Endothelial cell of umbilical vein (primary cell): ENCODE measurements around the gene FAM13C. TPM values are rescaled to one million over a fixed set of nuclear protein-coding genes. Genes with fewer than 3 reads are reported as not detected.

ENCODE experiments used
- BruUV-seq: library from RNA; stranded (reverse); fragments of 400-500 nt; replicated peaks from 2 replicates; lab custom pipeline; 2021; lab: Mats Ljungman, UMichigan
- CTCF ChIA-PET: fragments of 300-600, 350-600 bp; sonication (Branson Sonifier 250); formaldehyde crosslinking; loops from one replicate; lab custom pipeline; 2021; ENCODE audit warnings: antibody characterized with exemption, inconsistent platforms; lab: Charles Lee
- POLR2A ChIA-PET: fragments of 300-600, 350-600 bp; sonication (Branson Sonifier 250); formaldehyde crosslinking; loops from one replicate; lab custom pipeline; 2021; ENCODE audit warnings: antibody characterized with exemption, inconsistent platforms; lab: Charles Lee
- DNase-seq: peaks from one replicate; pipeline ENCODE4 v3.0.0-alpha.2; 2011; ENCODE audit warnings: low read depth, low spot score
- FAIRE-seq: peaks from 2 replicates; lab custom pipeline; 2011; peaks lifted over from hg19 to GRCh38; lab: Jason Lieb, UNC
- H2AFZ ChIP-seq: 2 replicates; pipeline ENCODE4 v1.6.0; 2012; ENCODE audit warnings: low read depth, low read length, control low read depth, inconsistent platforms
- H3K27ac ChIP-seq: 2 replicates; pipeline ENCODE4 v1.5.1; 2011; ENCODE audit warnings: low read depth, mild to moderate bottlenecking, control low read depth, low read length, moderate library complexity; ENCODE audit not compliant: insufficient read depth
- H3K27me3 ChIP-seq, 2 experiments: 2 replicates each; pipeline versions ENCODE4 v1.6.0 to v1.6.1; 2011; ENCODE audit warnings: low read length in 2 of 2, mixed read lengths in 1 of 2; ENCODE audit not compliant: control insufficient read depth in 2 of 2, insufficient read depth in 2 of 2
- H3K36me3 ChIP-seq, 2 experiments: 2 replicates in 1 of 2; 3 replicates in 1 of 2; pipeline ENCODE4 v1.5.1; 2011; ENCODE audit warnings: low read length in 2 of 2, mild to moderate bottlenecking in 1 of 2, moderate library complexity in 1 of 2; ENCODE audit not compliant: control insufficient read depth in 2 of 2, insufficient read depth in 2 of 2; ENCODE audit errors: extremely low read depth in 1 of 2
- H3K4me1 ChIP-seq: 3 replicates; pipeline ENCODE4 v1.5.1; 2011; ENCODE audit warnings: mild to moderate bottlenecking, low read length; ENCODE audit not compliant: control insufficient read depth, insufficient read depth; ENCODE audit errors: extremely low read depth
- H3K4me2 ChIP-seq: 2 replicates; pipeline ENCODE4 v1.6.1; 2011; ENCODE audit warnings: low read length, control low read depth, mixed read lengths; ENCODE audit not compliant: insufficient read depth
- H3K4me3 ChIP-seq, 3 experiments: fragments of 200-600 bp in 1 of 3; sonication (generic), shearing (Covaris generic) in 1 of 3; replicated peaks in 1 of 3; 2 replicates each; pipeline ENCODE4 v1.5.1; 2011 to 2016; ENCODE audit warnings: control low read depth in 3 of 3, low read length in 3 of 3, mild to moderate bottlenecking in 2 of 3, inconsistent platforms in 1 of 3, low read depth in 1 of 3, moderate library complexity in 1 of 3; ENCODE audit not compliant: insufficient read depth in 1 of 3
- H3K79me2 ChIP-seq: 2 replicates; pipeline ENCODE4 v1.6.0; 2012; ENCODE audit warnings: low read length, inconsistent platforms; ENCODE audit not compliant: control insufficient read depth, insufficient read depth
- H3K9ac ChIP-seq: replicated peaks from 2 replicates; pipeline ENCODE3; 2011; ENCODE audit warnings: low read length, control low read depth; ENCODE audit not compliant: insufficient read depth; ENCODE audit errors: extremely low read depth
- H3K9me1 ChIP-seq: replicated peaks from 3 replicates; pipeline ENCODE4 v1.6.0; 2011; ENCODE audit warnings: mild to moderate bottlenecking, low read length; ENCODE audit not compliant: control insufficient read depth, insufficient read depth; ENCODE audit errors: extremely low read depth
- H3K9me3 ChIP-seq: replicated peaks from 2 replicates; pipeline ENCODE4 v1.5.1; 2012; ENCODE audit warnings: low read length, inconsistent platforms; ENCODE audit not compliant: control insufficient read depth, insufficient read depth
- H4K20me1 ChIP-seq: replicated peaks from 2 replicates; pipeline ENCODE3; 2011; ENCODE audit warnings: mild to moderate bottlenecking, low read length; ENCODE audit not compliant: control insufficient read depth, insufficient read depth; ENCODE audit errors: extremely low read depth
- EZH2 ChIP-seq: IDR thresholded peaks from 2 replicates; pipeline ENCODE4 v1.6.1; 2012; ENCODE audit warnings: borderline replicate concordance, low read depth, mild to moderate bottlenecking, moderate library complexity, low read length, inconsistent platforms; ENCODE audit not compliant: severe bottlenecking
- FOS ChIP-seq: IDR thresholded peaks from 2 replicates; pipeline ENCODE4 v1.6.1; 2011; ENCODE audit warnings: mild to moderate bottlenecking, low read length, moderate library complexity, borderline replicate concordance; ENCODE audit not compliant: insufficient read depth
- GATA2 ChIP-seq: IDR thresholded peaks from 2 replicates; pipeline ENCODE4 v1.7.0; 2011; ENCODE audit warnings: low read depth, mild to moderate bottlenecking, moderate library complexity, mixed read lengths, low read length; ENCODE audit not compliant: insufficient read length, insufficient read depth
- JUN ChIP-seq: IDR thresholded peaks from 2 replicates; pipeline ENCODE4 v1.6.1; 2011; ENCODE audit warnings: borderline replicate concordance, low read depth; ENCODE audit not compliant: insufficient read length, insufficient read depth
- MYC ChIP-seq: IDR thresholded peaks from one replicate; pipeline ENCODE4 v1.6.1; 2011; ENCODE audit warnings: mild to moderate bottlenecking, low read depth, low read length
- POLR2A ChIP-seq: IDR thresholded peaks from 2 replicates; pipeline ENCODE4 v1.6.1; 2012; ENCODE audit warnings: low read depth, mild to moderate bottlenecking, control low read depth, low read length
- POLR2AphosphoS5 ChIP-seq: IDR thresholded peaks from 2 replicates; pipeline ENCODE4 v1.6.1; 2012; ENCODE audit warnings: low read depth, mild to moderate bottlenecking, control low read depth, low read length, moderate library complexity; ENCODE audit not compliant: insufficient read depth
- dilution Hi-C: fragments of 300-500 bp; cut with MboI; formaldehyde crosslinking; loops from one replicate; pipeline ENCODE4 v1.15.0; 2019; ENCODE audit warnings: low sequenced_read_pairs; ENCODE audit not compliant: extremely low pct_ligation_motif_present
- intact Hi-C: fragments of 100-400 bp; cut with micrococcal nuclease; formaldehyde crosslinking; loops from one replicate; pipeline ENCODE4 v1.10.0; 2022
- polyA plus RNA-seq, 4 experiments: library from polyadenylated mRNA; depleted of rRNA in 3 of 4; stranded (reverse) in 3 of 4; unstranded in 1 of 4; fragments of >200 nt; gene quantifications; 2 replicates each; pipeline versions ENCODE4 v1.2.1 to v1.2.3, GENCODE V29; 2011 to 2012; ENCODE audit warnings: missing spikeins in 1 of 4
- total RNA-seq: library from RNA; stranded (reverse); gene quantifications from 2 replicates; pipeline ENCODE4 v1.2.3, GENCODE V29; 2021
- TF ChIP-seq, protein P1 (sequence below), 2 donors: IDR thresholded peaks; 1 replicate in 1 of 2; 2 replicates in 1 of 2; pipeline ENCODE4 v1.5.1; 2011; ENCODE audit warnings: low read length in 2 of 2, mild to moderate bottlenecking in 2 of 2, moderate library complexity in 2 of 2, control low read depth in 1 of 2, inconsistent platforms in 1 of 2, low read depth in 1 of 2; ENCODE audit not compliant: insufficient read depth in 1 of 2; ENCODE audit errors: extremely low read depth in 1 of 2
- TF ChIP-seq, protein P2 (sequence below): IDR thresholded peaks from 2 replicates; pipeline ENCODE4 v1.6.1; 2011; ENCODE audit not compliant: insufficient read depth, insufficient read length

FAM13C gene
- total and polyA plus RNA-seq, 2 donors (not counting 3 experiments of a cell fraction or from before 2014, with no cell fraction given): 0.03 TPM; not detected in 1

DNA sequence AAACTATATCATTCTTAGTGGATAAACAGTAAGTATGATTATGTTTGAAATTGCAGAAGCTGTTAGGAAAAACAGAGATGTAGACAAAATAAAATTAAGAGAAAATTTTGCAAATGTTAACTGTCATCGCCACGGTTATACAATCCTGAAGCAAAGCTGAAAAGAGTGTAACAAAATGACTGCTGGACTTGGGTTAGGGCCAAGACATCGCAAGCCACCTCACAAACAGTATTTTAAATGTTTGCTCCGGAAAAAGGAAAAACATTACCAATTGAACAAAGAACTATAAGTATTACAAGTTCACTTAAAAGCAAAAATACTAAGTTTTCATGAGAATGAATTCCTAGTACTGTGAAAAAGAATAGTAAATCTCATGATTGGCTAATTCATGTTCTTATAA, 60.0 kb downstream of the FAM13C start:
- Histone ChIP-seq H3K9ac (no peak overlapping the region), H3K9me1 (no peaks in the 10 kb centered on the region), H3K4me1 (no peaks in the 10 kb centered on the region), H3K79me2 (no peaks in the 10 kb centered on the region), H3K36me3 (no peaks in the 10 kb centered on the region), H4K20me1 (no peaks in the 10 kb centered on the region), H3K4me3 (no peak overlapping the region), H3K27ac (no peak overlapping the region), H3K9me3 (no peaks in the 10 kb centered on the region), H3K27me3 (no peaks in the 10 kb centered on the region), H3K4me2 (no peak overlapping the region), H2AFZ (no peak overlapping the region)
- ChIA-PET POLR2A (no interaction called here), CTCF (no interaction called here)
- no peak for FAIRE-seq
- TF ChIP-seq, protein P1, sequence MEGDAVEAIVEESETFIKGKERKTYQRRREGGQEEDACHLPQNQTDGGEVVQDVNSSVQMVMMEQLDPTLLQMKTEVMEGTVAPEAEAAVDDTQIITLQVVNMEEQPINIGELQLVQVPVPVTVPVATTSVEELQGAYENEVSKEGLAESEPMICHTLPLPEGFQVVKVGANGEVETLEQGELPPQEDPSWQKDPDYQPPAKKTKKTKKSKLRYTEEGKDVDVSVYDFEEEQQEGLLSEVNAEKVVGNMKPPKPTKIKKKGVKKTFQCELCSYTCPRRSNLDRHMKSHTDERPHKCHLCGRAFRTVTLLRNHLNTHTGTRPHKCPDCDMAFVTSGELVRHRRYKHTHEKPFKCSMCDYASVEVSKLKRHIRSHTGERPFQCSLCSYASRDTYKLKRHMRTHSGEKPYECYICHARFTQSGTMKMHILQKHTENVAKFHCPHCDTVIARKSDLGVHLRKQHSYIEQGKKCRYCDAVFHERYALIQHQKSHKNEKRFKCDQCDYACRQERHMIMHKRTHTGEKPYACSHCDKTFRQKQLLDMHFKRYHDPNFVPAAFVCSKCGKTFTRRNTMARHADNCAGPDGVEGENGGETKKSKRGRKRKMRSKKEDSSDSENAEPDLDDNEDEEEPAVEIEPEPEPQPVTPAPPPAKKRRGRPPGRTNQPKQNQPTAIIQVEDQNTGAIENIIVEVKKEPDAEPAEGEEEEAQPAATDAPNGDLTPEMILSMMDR (IDR thresholded peaks at IDR 0.05; ENCODE audit: extremely low read depth in 1 of 2, insufficient read depth in 1 of 2, low read depth in 1 of 2, low read length in 2 of 2): no peak
- no peak for TF ChIP-seq POLR2AphosphoS5
- DNase-seq: no peak
- dilution Hi-C loops (no loop called here), intact Hi-C loops (no loop called here)
- BruUV-seq: no TSS peak

DNA sequence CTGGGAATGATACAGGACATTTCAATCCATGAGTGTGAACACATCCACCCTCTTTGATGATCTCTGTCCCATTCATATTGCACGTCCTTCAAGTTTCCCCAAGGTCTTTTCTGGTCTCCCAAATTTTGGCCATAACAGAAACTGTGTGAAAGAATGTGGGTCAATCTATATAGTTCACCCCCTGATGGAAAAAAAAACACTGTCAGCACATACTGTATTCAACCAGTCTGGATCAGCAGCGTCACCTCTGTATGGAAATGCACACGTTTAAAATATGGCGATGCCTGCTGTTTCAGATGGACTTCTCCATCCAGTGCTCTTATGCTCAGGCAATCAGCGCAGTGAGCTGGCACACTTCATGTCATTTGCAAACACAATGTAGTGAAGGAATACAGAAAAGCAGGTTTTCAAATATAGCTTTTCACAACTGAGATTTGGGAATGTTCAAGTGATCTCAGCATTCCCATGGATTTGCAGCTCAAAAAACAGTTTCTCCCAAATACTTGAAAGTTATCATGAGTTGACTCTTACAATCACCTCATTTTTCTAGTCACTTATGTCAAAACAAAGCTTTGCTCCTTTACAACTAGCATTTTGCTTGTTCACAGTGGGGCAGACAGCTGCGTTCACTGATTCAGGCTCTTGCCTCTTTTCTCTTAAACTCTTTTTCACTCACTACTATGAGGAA, 61.1 kb downstream of the FAM13C start:
- ChIA-PET POLR2A (no interaction called here), CTCF (no interaction called here)
- H3K27ac ChIP-seq: no peak overlapping the region
- no peaks in the 10 kb centered on the region for H4K20me1 ChIP-seq
- intact Hi-C loops (no loop called here), dilution Hi-C loops (no loop called here)
- H3K9me1 ChIP-seq: no peaks in the 10 kb centered on the region
- no peaks in the 10 kb centered on the region for H3K4me1 ChIP-seq
- H3K9me3 ChIP-seq: no peaks in the 10 kb centered on the region
- no peaks in the 10 kb centered on the region for H3K79me2 ChIP-seq
- no peaks in the 10 kb centered on the region for H3K36me3 ChIP-seq
- no TSS peak for BruUV-seq
- no peak overlapping the region for H3K4me2 ChIP-seq
- no peak overlapping the region for H3K9ac ChIP-seq
- TF ChIP-seq JUN (no peak), EZH2 (no peak), POLR2AphosphoS5 (no peak), MYC (no peak), POLR2A (no peak), FOS (no peak), GATA2 (no peak)
- TF ChIP-seq, protein P2, sequence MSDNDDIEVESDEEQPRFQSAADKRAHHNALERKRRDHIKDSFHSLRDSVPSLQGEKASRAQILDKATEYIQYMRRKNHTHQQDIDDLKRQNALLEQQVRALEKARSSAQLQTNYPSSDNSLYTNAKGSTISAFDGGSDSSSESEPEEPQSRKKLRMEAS: no peak
- TF ChIP-seq, protein P1 (IDR thresholded peaks at IDR 0.05; ENCODE audit: extremely low read depth in 1 of 2, insufficient read depth in 1 of 2, low read depth in 1 of 2, low read length in 2 of 2): no peak
- no peak overlapping the region for H2AFZ ChIP-seq
- H3K4me3 ChIP-seq: no peak overlapping the region
- no peak for DNase-seq
- H3K27me3 ChIP-seq: no peaks in the 10 kb centered on the region
- no peak for FAIRE-seq
